GM21825 (cell line): ENCODE data around the gene TRIM31.

ENCODE experiments used
- ATAC-seq: cut with Tn5 transposase; IDR thresholded peaks from one replicate; pipeline ENCODE4 v1.9.1; 2021; ENCODE audit warnings: mild to moderate bottlenecking, moderate library complexity; ENCODE audit not compliant: unreplicated experiment

TRIM31 gene, protein sequence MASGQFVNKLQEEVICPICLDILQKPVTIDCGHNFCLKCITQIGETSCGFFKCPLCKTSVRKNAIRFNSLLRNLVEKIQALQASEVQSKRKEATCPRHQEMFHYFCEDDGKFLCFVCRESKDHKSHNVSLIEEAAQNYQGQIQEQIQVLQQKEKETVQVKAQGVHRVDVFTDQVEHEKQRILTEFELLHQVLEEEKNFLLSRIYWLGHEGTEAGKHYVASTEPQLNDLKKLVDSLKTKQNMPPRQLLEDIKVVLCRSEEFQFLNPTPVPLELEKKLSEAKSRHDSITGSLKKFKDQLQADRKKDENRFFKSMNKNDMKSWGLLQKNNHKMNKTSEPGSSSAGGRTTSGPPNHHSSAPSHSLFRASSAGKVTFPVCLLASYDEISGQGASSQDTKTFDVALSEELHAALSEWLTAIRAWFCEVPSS

DNA sequence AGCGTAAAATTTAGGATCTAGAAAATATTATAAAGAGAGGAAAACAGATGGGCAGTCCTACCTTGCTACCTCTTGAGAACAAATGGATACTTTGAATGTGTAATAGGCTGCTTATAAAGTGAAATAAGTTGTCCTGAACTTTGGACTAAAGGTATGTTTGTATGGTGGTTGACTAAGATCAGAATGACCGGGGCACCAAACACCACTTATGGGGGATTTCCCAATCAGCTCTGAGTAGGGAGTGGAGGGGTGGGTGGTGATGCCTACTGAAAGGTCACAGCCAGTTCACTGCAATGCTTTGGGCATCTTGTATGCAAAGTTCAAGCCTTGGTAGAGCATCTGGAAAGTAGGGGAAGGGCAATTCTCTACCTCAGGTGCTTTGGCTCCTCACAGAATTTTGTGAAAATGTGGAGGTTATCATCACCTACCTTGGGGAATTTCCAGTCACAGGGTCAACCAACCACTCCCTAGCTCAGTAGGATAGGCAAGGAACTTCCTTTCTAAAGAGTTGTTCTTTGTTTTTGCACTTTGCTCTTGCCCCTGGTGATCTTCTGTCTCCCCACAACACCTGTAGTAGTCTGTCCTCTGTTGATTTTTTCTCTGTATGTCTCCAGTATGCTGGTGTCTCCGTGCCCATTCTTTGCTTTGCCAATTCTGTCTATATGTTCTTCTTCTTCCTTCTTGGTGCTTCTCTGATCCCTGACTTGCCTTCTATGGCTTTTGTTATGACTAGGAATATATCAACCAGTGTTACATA, at the start of gene TRIM31:
Gene TRIM31, minus strand, starts transcription at position 88 of the 757 bp plus-strand sequence. CDS start 285 bp downstream, outside the sequence.
- ATAC-seq: peak; percentile 63

DNA sequence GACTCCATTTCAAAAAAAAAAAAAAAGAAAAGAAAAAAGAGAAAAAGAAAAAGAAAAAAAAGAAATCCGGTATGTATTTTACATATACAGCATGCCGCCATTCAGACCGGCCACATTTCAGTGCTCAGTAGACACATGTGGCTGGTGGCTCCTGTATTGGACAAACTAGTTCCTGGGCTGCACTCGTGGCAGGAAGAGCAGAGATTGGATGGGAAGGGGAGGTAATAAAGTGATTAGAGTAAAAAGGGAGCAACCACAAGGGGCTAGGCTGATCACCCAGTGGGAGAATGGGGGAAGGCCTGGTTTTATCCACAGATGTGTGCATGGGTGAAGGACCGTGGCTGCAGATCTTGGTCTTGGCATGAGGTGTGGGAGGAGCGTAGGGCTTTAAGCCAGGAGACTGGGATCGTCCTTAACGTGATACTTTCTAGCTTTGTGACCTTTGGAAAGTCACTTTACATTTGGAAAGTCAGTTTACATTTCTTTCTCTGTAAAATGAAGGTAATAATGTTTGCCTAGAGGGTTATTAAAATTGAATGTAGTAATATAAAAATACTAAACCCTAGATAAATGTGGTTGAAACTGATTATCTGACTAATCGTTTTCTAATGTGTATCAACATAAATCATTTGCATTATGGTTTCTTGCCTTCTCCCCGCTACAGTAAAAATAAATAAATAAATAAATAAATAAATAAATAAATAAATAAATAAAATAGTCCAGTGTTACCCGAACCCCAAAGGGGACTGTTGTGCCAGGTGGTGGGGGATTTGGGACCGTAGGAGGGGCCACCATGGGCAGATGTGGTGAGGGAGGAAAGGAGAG, 49.6 kb upstream of the TRIM31 start:
- no peak for ATAC-seq

DNA sequence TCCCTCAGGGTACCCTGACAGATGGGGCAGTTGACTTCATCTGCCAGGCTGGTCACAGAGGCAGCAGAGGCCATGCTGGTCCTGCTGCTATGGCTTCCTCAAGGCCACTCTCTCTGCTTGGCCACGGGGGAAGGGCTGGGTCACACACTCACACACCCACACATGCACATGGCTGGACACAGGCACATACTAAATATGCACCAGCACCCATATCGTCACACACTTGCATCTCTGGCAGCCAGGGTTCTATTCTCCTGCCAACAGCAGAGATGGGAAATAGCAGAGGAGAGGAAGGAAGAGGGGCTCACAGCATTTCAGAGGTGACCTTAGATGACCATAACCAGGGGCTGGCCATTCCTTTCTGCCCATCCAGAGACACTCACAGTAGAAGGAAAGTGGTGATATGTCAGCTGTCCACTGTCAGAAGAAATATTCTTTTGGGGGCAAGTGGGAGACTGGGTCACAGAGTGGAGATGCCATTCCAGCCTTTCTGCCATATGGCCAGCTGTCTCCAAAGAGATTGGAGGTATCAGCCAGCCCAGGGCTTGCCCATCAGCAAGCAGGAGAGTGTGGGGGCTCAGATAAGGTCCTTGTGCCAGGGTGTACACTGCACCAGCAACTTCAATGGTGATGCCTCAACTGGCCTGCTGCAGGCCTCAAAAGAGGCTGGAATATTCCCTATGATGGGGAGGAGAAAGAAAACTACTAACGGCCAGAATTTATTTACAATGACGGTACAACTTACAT, 48.1 kb upstream of the TRIM31 start, which contains the start of gene TRIM10:
Gene TRIM10, minus strand, starts transcription at position 427 of the 747 bp plus-strand sequence. Its CDS starts 353 bp downstream, at position 74.
- ATAC-seq: no peak

DNA sequence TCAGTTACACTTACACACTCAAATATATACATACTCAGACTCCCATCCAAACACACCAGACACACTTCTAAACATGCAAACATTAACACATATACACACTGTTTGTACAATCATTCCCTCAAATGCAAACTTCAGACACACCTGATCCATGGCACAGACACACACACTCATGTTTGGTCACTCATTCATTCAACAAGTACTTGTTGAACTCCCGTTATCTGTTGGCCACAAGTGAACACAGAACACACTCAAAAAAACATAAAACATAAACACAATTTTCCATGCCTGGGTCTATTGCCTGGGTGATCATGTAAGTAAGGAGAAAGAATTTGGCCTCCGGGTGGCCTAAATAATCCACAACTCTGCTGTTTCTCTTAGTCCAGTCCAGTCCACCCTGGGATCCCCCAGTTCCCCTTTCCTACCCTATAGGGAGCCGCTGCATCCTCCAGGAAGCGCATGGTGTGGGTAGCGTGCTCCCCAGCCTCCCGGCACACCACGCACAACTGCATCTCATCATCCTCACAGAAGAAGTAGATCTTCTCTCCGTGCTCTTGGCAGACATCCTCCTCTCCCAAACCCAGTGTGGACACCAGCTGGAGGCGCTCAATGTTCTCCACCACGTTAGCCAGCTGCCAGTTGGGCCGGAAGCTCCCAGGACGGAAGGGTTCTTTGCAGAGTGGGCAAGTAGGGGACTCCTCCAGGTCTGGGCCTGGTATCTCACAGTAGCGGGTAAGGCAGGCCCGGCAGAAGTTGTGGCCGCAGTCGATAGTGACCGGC, 47.3 kb upstream of the TRIM31 start:
- no peak for ATAC-seq

DNA sequence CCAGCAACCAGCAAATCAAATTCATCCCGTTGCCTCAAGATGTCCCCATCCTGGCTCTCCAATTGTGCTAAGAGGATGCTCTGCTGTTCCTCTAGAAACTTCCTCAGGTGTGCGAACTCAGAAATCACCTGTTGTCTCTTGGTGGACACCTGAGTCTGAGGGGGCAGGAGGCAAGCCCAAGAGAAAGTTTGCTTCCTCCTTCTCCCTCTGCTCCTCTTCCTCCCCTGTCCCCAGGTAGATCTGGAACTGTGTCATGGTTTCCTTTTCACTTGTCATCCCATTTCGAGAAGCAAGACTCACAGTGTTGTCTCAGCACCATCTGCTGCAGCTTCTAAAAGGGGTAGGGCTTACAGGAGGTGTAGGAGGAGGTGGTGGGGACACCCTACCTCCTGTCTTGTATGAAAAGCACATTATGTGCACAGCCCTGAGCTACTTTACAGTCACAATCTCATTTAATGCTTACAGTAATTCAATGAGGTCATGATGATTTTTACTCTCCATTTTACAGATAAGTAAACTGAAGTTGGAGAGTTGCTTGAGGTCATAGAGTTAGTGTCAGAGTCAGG, 45.7 kb upstream of the TRIM31 start:
- ATAC-seq: no peak

DNA sequence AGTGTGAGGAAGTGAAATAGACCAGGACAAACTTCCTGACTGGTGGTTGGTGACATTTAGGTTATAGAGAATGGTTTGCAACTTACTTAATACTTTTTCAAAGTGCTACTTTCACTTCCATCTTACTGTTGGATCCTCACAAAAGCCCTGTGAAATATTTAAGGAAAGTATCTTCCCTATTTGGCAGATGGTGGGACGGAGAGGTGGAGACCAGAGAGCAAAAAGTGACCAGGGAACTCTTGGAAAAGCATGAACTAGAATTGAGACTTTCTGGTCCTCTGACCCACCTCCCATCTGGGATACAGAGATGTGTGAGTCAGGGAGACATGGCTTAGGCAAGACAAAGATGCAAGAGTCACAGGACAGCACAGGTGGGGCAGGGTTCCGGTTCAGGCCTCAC, 45.1 kb upstream of the TRIM31 start:
- ATAC-seq: no peak

DNA sequence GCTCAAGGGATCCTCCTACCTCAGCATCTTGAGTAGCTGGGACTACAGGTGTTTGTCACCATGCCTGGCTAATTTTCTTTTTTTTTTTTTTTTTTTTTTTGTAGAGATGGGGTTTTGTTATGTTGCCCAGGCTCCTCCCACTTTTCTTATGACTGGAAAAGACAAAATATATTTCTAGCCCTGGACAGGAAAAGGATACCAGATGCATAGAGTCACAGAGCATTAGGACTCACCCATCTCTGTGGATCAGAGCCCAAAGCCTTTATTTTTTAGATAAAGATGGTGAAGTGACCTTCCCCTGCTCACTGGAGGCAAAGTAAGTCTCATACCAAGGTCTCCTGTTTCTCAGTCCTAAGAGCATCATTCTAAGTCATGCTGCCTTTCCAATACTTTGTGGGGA, 44.7 kb upstream of the TRIM31 start:
- no peak for ATAC-seq

DNA sequence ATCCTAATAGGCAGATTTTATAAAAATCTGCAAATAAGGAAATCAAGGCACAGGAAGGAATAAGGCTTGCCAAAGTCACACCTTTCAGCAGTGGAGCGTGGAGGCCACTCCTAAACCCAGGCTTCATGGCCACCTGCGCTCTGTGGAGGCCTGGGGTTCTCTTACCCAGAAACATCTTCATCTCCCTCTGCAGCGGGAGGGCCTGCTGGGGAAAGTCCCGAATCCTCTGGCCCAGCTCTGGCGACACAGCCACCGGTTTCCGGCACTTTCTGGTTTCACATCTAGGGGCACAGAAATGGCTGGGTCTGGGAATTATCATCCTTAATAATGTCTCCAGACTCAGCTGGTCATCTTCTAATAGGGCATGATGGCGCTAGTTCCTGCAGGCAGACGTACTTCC, 43.9 kb upstream of the TRIM31 start:
- ATAC-seq: no peak

DNA sequence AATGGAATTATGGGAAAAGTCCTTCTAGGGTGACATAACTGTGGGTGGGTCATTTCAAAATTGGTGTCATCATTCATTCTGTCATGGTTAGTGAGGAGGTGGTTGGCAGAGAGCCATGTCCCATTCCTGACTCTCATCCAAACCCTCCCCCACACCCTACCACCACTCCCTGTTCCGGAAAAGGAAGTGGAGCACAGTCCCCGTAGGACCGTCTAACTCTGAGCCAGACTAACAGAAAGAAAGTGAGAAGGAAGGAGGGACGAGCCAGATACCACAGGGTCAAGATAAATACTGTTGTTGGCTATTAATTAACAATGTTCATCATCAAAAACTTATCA, 43.3 kb upstream of the TRIM31 start:
- ATAC-seq: no peak

DNA sequence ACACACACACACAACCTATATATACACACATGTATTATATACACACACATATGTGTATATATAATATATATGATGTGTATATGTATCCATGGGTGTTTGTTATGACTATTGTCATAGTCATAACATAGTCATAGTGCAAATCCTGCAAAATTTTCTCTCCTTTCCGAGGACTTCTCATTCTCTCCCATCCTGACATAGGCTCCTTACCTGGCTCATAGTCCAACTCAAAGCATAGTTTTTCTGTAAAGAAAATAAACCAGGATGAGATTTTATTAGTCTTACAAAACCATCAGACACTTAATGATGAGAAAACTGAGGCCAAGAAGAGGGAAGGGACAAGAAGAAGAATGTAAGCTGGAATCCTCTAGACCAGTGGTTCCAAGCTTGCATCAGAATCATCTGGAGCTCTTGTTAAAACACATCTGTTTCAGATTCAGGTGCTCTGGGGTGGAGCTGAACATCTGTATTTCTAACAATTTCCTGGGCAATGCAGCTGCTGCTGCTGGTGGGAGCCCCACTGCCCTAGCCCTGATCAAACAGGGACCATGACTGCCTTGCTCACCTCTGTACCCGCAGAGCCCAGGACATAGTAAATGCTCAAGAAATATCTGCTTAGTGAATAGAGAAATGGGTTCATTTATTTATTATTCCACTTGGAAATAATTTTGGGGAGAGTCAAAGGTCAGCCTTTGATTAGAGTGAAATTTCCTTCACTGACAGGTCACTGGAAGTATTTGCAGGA, 42.8 kb upstream of the TRIM31 start:
- ATAC-seq: no peak

DNA sequence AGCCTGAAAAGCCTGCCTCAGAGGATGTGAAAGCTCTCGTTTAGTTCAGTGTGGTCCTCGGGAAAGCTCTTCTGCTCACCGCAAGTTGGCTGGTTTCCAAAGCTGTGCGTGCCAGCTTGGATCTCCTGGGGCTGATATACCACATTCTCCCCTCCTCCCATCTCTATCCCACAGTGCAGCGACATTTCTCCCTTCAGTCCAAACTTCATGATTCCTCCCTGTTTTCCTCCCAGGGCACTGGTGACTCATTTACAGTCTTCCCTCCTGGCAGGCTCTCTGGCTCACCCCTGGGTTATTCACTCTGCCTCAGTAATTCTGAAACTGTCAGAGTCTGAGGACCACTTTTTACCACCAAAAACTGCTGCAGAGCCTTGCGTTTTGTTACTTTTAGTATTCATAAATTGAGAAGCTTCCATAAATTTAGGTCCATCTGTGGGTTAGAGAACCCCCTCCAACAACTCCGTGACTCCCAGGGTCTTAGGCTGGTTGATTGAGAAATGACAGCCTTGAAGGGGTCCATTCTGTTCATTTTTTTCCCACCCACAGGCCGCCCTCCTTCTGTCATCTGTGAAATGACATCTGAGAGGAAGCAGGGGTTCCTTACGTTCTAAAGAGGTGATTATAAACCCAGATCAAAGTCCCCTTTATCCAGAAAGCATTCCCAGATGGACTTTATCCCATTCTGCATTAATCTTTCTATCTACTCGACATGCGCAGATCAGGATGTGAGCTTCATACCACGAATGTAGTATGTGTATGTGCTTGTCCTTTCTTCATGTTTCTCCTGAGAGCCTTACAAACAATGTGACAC, 42.0 kb upstream of the TRIM31 start:
- ATAC-seq: no peak

DNA sequence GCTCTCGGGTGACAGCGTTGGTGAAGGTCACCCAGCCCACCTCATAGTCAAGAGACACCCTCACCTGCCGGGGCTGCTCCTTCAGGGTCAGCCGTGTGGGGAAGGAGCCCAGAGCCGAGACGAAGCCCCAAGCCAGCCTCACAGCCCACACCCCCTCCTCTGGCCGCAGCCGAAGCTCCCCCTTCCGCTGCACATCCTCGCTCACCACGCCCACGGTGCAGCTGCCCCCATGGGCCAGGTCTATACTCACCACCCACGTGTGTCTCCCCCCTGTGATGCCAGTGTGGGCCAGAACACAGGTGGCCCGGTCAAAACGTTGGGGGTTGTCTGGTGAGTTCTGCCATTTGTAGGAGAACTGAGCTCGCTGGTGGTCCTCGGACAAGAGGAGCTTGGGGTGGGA, 41.2 kb upstream of the TRIM31 start:
- no peak for ATAC-seq

DNA sequence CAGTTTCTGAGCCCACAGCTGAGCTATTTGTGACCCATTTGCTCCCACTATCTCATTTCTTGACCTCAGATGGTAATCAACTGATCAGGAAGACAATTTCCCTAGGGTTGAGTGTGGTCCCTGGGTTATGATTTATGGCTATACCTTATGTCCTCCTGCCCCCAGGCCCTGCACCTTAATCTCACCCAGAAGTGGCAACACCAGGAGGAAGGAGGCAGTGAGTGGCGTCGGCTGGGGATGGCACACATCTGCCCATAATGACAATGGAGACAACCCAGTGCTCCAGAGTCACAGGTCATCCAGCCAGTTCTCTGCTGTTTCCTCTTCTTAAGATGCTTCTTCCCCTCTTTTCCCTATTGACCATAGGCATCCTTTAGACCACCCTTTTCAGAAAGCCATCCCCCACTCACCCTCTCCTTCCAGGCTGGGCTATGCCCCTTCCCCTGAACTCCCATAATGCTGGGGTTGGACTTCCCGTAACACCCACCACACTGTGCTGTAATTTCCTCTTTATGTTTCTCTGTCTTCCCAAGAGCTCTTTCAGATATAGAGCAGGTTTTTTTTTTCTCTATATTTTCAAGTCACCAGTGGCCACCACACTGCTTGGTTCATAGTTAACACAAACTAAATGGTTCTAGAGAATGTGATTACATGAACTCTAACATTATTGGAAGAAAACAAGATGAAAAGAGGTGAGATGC, 40.2 kb upstream of the TRIM31 start:
- ATAC-seq: no peak

DNA sequence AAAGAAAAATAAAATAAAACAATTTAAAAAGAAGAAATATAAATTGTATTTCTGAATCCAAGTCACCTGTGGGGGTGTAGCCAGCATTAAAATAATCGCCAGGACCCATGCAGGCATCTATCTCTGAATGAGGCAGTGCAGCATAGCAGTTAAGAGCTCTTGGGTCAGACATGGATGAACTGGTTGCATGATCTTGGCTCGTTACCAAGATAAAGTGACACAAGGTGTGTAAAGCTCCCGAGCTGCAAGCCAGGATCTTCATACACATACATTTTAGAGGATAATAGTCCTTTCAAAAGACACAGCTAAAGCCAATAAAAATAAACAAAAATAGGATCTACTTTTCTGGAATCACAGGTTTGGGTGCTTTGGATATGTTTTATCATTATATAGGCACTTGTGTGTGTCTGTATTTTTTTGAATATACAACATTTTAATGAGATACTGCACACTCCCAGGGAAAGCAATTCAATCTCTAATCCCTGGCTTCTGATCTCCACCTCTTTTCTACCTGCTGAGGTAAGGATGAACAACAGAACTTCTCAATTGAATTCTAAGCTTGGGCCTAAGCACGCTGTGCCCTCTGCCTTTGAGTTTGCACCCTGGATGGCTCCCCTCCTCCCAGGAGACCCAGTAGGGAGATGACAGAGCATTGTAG, 39.3 kb upstream of the TRIM31 start:
- ATAC-seq: no peak

DNA sequence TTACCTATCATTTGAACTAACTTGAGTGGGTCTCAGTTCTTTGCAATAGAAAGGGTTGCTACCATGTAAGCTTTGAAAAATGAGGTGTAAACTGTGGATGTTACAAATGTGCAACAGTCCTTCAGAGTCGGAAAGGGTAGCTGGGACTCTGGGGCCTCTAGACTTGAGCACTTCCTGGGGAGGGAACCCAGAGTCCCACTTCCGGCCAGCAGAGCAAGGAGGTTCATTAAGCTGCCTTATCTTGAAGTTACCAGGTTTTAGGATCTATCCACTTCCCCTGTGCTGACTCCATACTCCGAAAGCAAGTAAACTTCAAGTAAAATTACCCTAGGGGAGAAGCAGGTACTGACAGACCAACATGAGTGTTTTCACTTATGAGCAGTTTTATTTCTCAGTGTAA, 38.7 kb upstream of the TRIM31 start:
- ATAC-seq: no peak

DNA sequence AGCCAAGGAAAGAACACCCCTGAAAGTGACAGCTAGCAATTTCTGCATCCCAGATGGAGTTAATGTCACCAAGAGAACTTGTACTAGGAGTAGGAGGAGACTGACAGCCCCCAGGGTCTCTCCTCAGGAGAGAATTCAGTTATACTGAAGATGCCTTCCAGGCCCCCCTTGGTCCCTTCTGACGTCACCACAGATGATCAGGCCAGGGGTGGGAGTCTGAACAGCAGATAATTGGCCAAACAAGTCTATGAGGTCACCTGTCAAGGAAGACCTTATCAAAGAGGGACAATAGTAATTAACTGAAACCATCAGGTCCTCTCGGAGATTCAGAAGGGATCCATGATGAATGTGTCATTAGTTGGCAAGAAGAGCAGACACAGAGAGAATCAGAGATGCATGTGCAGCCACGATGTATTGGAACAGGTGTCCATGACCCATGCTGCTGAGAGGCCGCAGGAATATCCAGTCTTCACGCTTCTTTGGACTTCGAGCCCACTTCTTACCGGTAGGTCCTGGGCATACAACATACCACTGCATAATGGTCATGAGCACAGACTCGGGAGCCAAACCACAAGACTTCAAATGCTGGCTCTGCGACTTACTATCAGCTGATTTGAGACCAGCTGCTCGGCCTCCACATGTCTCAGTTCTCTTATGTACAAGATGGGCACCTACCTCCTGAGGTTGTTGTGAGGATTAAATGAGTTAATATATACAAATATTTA, 37.9 kb upstream of the TRIM31 start:
- no peak for ATAC-seq
